GM21737 (cell line): ENCODE results near the gene ZBTB44.

Experiments used
- ATAC-seq: cut with Tn5 transposase; IDR thresholded peaks from one replicate; pipeline ENCODE4 v1.9.1; 2021; ENCODE audit warnings: mild to moderate bottlenecking, moderate library complexity; ENCODE audit not compliant: unreplicated experiment

The ZBTB44 gene

GRCh38 chr11:130216221-130216550 lies 98.5 kb downstream of the ZBTB44 start:
- no peak for ATAC-seq

- ATAC-seq = no peak
Observed at GRCh38 chr11:130215531-130216220, 99.0 kb downstream of the ZBTB44 start.

GRCh38 chr11:130214861-130215530 lies 99.7 kb downstream of the ZBTB44 start:
- no peak for ATAC-seq

GRCh38 chr11:130213979-130214281 lies 100.8 kb downstream of the ZBTB44 start:
- ATAC-seq = no peak

DNA sequence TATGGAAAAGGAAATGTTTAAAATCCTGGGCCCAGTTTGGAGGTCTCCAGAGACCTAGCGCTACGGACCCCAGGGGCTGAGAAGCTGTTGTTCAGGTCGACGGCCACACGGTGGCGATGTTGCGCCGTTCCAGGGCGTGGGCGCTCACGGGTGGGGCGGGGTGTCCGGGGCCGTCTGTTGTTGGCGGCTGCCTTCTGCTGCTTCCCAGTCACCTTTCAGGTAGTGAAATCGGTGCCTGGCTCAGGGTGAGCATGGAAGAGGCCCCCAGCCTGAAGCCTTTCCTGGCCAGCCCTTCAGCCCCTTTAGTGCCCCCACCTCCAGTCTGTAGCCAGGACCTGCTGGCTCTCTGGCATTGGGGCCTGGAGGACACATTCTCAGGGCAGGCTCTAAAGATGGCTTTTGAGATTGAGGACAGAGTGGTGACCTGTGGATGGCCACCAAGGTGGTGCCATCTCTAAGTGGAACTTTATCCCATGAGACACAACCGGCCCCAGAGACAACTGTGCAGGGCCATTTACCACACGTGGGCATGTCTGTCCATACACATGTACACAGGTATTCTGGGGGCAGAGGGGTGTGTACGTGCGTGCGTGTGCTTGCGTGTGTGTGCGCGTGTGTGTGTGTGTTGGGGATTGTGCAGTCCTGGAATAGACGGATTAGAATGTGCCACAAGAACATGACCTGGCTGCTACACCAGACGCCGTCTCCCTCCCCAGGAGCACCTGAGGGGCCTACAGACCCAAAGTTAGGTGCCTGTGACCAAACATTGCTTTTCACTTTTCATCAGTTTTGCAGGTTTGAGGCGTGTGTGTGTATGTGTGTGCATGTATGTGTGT lies 101.4 kb downstream of the ZBTB44 start:
- ATAC-seq = peak; percentile 77

DNA sequence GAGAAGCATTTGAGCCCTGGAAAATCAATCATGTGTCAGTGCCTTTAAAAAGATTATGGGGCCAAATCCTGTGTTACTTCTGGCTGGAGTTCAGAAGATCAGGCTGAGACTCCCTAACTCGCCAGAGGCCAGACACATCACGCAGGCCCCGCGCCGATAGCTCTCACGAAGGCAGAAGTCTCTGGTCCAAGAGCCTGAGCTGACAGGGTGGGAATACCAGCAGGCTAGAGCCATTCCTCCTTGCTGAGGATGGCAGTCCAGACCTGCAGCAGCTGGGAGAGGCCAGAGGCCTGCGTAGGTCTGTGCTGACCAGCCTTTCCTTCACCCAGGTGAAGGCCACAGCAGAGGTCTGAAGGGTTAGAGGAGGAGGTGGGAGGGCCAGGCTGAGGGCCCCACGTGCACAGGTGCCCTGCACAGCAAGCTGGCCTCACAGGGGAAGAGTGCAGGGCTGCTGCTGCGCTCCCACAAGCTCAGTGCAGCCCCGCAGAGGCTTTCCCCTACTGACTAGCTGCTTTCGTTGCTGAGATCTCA lies 102.2 kb downstream of the ZBTB44 start:
- ATAC-seq = no peak

GRCh38 chr11:130211781-130212401 lies 102.8 kb downstream of the ZBTB44 start:
- no peak for ATAC-seq

DNA sequence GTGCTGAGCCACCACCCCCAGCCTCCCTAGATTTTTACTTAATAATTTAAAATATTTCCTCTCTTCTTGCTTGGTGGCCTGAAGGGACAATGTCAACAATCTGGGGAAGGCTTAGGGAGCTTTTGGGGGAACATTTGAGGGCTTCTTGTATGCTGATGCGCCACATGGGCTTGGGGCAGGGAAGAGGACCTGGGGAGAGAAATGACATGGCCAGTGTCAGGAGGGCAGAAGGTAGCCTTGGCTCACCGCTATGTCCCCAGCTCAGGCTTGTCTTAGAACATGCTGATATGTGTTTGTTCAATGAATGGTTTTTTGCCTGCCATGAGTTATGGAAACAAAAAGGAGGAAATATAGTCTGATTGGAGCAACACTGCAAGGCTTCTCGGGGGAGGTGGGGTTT lies 103.6 kb downstream of the ZBTB44 start:
- ATAC-seq = no peak

DNA sequence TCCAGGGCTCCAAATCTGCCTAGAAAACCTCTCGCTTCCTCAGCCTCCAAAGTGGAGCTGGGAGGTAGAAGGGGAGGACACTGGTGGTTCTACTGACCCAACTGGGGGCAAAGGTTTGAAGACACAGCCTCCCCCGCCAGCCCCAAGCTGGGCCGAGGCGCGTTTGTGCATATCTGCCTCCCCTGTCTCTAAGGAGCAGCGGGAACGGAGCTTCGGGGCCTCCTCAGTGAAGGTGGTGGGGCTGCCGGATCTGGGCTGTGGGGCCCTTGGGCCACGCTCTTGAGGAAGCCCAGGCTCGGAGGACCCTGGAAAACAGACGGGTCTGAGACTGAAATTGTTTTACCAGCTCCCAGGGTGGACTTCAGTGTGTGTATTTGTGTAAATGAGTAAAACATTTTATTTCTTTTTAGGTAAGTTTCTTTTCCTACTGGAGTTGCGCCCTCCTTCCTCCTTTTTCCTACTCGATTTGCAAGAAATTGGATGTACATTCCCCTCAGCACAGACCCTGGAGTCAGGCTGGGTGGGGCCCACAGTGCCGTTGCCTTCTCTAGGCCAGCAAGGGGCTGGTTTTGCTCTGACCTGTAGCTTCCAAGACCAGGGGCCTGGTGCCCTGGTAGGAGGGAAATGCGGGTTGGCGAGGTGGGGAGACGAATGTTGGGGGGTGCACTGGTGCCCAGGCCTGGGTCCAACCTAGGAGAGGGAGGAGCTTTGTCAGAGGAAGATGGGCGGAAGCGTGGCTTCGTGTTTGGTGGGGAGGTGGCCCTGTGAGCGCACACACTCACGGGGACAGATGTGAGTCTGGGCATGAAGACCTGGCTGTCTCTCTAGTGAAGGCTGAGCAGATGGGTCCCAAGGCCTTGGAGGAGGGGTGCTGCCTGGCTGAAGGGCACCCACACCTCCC lies 104.5 kb downstream of the ZBTB44 start:
- no peak for ATAC-seq

GRCh38 chr11:130209128-130209932 lies 105.4 kb downstream of the ZBTB44 start:
- ATAC-seq = no peak

DNA sequence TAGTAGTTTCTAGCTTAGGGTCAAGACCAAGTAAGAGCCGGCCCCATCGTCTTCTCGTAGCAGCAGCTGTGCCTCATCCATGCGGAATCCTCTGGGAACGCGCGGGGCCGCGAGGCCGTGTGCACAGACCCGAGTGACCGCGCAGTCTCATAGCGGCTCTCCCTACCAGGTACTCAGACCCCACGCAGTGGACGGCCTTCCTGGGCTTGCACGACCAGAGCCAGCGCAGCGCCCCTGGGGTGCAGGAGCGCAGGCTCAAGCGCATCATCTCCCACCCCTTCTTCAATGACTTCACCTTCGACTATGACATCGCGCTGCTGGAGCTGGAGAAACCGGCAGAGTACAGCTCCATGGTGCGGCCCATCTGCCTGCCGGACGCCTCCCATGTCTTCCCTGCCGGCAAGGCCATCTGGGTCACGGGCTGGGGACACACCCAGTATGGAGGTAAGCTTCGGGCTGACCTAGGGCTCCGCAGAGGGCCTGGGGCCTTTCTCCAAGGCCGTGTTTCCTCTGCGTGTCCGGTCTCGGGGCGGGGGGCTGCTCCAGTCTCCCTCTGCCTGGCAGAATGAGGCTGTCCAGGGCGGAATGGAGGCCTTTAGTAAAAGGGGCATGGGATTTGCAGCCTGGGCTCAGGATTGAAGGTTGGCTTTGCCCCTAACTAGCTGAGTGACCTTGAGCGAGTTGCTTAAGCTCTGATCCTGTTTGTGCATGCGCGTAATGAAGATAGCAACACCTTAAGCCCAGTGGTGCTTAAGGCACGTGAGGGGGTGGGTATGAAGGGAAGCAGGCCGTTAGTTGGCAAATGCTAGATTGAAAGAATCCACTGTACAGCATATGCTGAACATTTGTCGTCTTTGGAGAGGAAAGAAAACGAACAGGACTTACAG lies 106.2 kb downstream of the ZBTB44 start:
- no peak for ATAC-seq

DNA sequence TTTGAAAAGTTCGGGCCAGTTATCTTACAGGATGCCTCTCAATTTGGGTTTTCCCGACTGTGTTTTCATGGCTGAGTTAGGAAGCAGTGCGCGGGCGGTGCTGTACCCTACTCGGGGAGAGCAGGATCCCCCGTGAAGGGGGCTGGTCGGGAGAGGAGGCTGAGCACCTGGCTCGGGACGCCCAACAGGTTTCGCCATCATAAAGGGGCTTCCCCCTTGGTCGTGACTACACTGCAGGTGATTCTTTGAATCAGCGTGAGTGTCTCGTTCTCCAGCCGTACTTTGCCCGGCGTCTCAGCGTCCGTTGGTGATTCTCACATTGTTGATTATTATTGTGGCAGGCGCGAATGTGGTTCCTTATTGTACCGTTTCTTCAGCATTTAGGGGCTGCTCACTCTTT lies 108.6 kb downstream of the ZBTB44 start:
- no peak for ATAC-seq

DNA sequence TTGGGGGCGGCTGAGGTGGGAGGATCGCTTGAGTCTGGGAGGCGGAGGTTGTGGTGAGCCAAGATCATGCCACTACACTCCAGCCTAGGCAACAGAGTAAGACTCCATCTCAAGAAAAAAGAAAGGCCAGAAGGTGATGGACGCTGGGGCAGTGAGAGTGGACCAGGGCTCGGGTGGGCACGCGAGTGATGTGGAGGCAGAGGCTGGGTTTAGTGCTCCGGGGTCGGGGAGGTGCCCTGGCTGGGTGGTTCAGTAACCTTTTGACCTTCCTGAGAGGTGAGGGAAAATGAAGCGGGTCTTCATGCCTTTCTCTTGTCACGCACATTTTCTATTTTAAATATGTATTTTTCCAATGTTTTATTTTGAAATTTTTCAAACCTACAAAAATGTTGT lies 110.0 kb downstream of the ZBTB44 start:
- ATAC-seq = no peak

DNA sequence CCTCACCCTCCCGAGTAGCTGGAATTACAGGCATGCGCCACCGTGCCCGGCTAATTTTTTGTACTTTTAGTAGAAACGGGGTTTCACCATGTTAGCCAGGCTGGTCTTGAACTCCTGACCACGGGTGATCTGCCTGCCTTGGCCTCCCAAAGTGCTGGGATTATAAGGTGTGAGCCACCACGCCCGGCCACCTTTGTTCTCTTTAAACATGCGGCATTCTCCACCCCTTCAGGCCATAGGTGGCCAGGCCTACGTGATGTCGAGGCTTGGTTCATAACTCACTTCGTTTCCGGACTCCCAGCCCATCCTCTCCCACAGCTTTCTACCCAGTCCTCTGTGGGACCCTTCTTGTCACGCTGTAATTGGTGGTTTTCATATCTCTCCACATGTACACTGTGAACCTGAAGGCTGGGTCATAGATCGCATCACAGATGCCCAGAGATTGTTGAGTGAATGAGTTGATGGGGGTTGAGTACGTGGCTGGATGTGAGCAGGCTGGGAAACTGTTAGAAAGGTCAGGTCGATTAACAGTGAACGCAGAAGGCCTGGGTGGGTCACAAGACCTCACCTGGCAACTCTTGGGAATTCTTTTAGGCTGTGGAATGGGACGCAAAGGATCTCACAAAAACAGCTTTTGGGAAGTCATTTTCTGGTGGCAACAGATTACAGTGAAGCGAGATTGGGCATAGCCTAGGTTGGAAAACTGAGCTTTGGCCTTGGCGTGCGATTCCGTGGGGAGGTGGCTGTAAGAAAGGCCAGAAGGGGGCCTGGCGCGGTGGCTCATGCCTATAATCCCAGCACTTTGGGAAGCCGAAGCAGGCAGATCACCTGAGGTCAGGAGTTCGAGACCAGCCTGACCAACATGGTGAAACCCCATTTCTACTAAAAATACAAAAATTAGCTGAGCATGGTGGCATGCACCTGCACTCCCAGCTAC lies 110.7 kb downstream of the ZBTB44 start:
- no peak for ATAC-seq

- ATAC-seq = no peak
Observed at GRCh38 chr11:130202818-130203689, 111.7 kb downstream of the ZBTB44 start.

DNA sequence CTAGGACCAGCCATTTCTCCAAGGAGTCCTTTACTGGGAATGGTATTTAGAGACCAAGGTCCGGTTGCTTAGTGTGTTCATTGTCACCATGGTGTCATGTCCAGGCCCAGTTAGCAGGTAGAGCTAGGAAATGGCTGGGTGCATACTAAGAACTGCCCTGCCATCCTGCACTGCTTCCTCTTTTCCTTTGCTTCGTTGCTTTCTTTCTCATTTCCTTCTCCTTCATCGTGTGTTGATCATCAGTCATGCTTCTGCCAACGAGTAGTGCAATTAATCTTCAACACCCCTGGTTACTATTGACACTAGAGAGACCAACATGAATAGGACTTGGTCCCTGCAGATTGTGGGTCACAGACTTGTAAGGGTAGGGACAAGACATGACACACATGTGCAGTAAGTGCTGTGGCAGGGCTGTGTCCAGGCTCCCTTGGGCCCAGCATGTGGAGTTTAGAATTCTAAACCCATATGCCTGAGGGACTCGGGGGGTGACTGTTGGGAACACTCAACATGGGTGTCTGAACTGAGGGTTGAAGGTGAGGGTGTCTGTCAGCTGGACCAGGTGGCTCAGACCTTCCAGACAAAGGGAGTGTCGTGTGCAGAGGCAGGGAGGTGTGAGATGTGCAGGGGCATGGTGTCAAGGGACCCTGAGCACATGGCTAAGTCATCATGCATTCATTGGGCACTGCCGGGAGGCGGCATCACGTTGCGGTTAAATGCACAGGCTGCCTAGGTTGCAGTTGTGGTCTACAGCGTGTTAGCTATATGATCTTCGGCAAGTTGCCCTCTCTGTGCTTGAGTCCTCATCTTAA lies 112.5 kb downstream of the ZBTB44 start:
- ATAC-seq = no peak
